Dermis blood vessel endothelial cell (primary cell): ENCODE results near the gene IMMP2L. TPM values are rescaled to one million over a fixed set of nuclear protein-coding genes. Genes with fewer than 3 reads are reported as not detected.

ENCODE experiments used
- DNase-seq: peaks from one replicate; pipeline ENCODE4 v3.0.0; 2010
- total RNA-seq: library from RNA; depleted of rRNA; stranded (reverse); fragments of >200 nt; gene quantifications from 2 replicates; pipeline ENCODE4 v1.2.3, GENCODE V29; 2014

The IMMP2L gene
- total RNA-seq, 1 donor from 2014 or later: 8.8 TPM

GRCh38 chr7:111147708-111148533 is 414.4 kb downstream of the IMMP2L start:
- DNase-seq: no peak

- DNase-seq: no peak
Measured at GRCh38 chr7:111146136-111146535, 416.2 kb downstream of the IMMP2L start.

DNA sequence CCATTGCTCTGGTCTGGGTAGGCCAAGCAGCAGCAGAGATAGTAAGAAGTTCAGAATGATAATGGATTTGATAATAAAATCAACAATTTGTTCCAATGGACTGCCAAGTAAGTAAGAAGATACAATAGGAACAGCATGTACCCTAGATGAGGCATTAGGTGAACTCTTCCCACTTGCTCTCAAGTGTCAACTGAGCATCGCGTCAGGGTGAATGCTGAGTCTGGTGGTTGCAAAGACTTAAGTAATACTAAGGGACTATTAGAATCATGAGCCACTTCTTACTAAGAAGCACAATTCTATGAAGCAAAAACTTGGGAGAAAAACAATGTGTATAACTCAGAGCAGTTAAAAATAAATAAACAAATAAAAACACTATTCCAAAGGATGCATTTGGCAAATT is 416.8 kb downstream of the IMMP2L start:
- no peak for DNase-seq

DNA sequence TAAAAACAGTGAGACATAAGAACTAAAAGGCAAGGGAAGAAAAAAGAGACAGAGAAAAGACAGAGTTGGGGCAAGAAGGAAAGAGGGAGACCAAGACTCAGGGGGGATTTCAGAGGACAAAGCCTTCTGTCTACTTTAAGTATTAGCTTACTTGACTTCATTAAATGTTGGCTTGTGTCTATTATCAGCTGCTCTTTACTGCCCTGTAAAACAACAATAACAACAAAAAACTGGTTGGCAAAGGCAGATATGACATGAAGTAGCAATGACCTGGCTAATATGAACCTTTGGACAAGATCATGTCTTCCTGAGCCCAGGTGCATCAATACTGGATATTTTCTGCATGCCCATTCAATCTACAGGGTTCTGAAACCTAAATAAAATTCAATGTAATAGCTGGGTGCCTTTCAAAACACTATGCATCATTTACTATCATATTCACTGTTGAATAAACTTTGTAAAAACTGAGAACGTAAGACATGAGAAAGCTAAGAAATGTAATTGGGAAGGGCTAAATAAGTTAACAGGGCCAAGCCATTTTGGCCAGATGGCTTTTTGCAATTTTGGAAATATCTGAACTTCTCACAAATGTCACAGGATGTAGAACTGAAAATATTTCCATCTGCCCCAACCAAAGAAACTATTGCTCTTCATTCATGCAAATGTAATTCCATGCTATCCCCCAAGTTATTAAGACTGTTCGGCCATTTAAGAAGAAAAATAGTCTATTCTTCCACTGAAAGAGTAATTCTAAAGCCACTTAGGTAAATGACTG is 422.0 kb downstream of the IMMP2L start:
- no peak for DNase-seq

GRCh38 chr7:111138586-111138985 is 423.7 kb downstream of the IMMP2L start:
- DNase-seq: peak; percentile 2

DNA sequence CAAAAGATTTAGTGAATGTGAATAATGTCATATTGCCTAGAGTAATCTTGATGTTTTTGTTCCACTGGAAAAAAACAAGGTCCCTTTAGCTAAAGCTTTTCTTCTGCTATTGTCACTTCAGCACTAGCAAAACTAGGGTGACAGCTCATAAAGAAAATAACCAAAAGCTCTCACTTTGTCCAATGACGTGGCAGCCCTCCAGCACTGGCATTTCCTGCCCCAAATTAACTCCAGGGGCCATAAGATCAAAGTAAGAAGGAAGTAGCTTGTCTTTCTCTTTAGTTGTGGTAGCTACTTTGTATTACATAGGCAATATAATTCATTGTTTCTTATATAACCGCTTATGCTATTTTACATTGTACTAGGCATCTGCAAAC is 424.1 kb downstream of the IMMP2L start:
- DNase-seq: peak; percentile 79

- DNase-seq: peak; percentile 30
Measured at GRCh38 chr7:111137296-111138192, 424.7 kb downstream of the IMMP2L start.

DNA sequence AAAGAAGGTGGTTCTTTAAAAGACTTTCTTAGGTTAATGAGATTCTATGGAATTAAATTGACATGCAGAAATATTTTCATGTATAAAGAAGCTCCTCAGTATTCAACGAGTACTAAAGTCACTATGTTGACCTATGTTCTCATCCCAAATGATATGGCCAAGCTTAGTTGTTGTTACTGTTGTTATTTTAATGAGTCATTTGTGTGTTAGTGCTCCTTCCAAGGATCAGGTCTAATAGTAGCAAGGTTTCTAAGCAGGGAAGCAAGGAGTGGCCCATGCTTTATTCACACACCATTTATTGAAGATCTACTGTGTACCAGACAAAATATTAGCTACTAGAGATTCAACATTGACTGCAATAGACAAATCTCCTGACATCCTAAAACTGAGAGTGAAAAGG is 429.5 kb downstream of the IMMP2L start:
- DNase-seq: no peak

DNA sequence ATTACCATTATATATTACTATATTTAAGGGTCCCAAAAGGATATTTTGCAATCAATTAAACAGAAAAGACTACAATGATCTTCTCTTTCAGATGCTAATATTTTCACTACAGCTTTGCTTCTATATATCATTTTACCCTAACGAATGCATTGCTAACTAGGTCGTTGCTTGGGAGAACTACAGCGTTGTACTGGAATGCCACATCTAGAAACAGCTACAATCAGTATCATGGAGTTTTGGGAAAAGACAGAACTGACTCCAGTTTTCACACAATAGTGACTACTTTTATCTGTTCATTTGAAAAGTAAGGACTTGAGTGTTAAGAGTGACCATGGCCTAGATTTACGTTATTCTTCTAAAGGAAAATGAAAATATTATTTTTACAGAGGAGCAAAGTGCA is 432.9 kb downstream of the IMMP2L start:
- no peak for DNase-seq

- DNase-seq: peak; percentile 7
Measured at GRCh38 chr7:111126987-111127386, 435.3 kb downstream of the IMMP2L start.

DNA sequence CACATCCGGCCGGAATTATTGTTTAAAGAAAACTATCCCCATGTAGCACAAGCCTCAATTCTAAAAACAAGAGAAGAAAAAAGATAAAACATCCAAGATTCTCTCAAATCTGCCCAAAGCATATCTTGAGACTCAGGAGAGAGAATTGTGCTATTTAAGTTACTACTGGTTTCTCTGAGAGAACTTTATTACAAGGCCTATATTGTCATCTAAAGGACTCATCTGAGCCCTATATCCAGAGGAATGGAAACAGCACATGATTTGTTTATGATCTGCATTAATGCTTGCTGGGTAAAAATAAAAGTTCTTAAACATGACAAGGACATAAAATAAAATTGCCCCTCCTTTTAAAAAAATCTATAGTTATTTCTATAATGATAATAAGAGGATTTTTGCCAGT is 446.3 kb downstream of the IMMP2L start:
- DNase-seq: no peak

- DNase-seq: peak; percentile 59
Measured at GRCh38 chr7:111113263-111114017, 448.9 kb downstream of the IMMP2L start.

DNA sequence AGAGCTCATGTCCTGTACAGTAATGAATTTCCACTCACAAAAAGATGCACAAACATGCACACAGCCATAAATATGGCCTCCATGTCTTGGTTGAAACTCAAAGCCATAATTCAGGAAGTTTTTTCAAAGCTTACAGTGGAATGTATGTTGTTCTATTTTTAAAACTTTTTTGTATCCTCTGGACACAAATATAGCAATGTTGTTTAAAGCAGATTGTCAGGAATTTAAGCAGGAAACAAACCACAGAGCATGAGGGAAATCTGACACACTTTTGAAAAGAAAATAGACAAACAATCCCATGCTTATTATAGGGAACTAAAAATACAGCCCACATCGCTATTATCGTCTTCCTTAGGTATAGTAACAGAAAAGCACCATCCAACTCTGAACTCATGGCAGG is 449.9 kb downstream of the IMMP2L start:
- DNase-seq: peak; percentile 20

- DNase-seq: no peak
Measured at GRCh38 chr7:111108496-111108895, 453.8 kb downstream of the IMMP2L start.

GRCh38 chr7:111108000-111108399 is 454.3 kb downstream of the IMMP2L start:
- DNase-seq: no peak

DNA sequence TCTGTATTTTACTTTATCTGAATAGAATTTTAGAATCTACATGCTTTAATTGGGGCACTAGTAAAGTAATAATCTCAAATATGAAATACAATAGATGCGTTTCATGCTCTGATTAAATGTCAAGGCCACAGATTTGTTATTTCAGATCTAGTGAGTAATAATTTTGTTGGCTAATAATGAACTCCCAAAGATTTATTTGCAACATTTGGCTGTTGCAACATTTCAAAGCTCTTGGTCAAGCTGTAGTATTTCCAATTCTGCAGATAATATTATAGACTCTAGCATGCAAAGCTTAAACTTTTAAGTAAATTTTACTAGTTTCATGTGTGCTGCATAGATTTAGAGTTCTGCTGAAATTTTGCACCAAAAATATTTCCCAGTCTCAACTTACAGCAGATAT is 454.7 kb downstream of the IMMP2L start:
- no peak for DNase-seq

GRCh38 chr7:111105269-111105668 is 457.0 kb downstream of the IMMP2L start:
- DNase-seq: no peak

GRCh38 chr7:111104710-111105109 is 457.6 kb downstream of the IMMP2L start:
- DNase-seq: no peak

GRCh38 chr7:111103678-111104274 is 458.5 kb downstream of the IMMP2L start:
- DNase-seq: no peak

GRCh38 chr7:111103136-111103535 is 459.2 kb downstream of the IMMP2L start:
- DNase-seq: no peak

DNA sequence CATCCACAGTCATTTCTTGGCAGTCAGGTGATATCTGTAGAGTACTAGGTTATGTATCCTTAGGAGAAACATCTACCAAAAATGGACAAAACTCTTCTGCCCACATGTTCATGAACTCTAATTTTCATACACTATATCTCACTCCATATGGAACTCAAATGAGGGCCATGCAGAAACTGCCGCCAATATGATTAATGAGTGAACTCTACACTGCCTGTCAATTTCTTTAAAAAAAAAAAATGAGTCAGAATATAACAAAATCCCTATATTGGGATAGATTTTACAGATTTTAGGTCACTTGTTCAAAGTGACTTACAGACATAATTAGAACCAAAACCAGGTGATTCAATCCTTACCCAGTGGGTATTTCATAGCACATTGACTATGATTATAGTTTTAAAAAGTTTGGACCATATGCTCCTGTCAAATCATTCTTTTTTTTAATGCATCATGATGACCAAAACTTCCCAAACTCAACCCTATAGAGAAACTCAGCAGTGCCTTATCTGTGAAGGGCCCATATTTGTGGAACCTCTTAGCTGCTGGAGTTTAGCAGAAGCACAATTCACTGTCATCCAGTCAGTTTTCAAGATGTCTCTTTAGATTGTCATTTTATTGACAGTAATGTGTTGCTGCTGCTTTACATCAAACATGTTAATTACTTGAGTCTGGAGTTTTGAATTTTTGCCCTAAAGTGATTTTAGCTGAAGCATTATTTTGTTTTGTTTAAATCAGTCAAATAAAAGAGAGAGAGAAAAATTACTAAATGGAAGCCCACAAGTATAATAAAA is 460.2 kb downstream of the IMMP2L start:
- no peak for DNase-seq
